CD4-positive, alpha-beta T cell treated with Interferon alpha-2 for 1 hour (primary cell): Measurements from ENCODE around the gene SPTSSA.
"Not testable (repeated sequence)": the region's sequence is repeated elsewhere in the genome, so short reads cannot be mapped to it uniquely, and the experiment has no call there.

Experiments used
- DNase-seq, 2 donors: peaks; one replicate each; pipeline ENCODE4 v3.0.0-alpha.2; 2020 to 2022

Gene SPTSSA

GRCh38 chr14:34426313-34427295, 35.4 kb downstream of the SPTSSA start:
- DNase-seq: no peak

DNA sequence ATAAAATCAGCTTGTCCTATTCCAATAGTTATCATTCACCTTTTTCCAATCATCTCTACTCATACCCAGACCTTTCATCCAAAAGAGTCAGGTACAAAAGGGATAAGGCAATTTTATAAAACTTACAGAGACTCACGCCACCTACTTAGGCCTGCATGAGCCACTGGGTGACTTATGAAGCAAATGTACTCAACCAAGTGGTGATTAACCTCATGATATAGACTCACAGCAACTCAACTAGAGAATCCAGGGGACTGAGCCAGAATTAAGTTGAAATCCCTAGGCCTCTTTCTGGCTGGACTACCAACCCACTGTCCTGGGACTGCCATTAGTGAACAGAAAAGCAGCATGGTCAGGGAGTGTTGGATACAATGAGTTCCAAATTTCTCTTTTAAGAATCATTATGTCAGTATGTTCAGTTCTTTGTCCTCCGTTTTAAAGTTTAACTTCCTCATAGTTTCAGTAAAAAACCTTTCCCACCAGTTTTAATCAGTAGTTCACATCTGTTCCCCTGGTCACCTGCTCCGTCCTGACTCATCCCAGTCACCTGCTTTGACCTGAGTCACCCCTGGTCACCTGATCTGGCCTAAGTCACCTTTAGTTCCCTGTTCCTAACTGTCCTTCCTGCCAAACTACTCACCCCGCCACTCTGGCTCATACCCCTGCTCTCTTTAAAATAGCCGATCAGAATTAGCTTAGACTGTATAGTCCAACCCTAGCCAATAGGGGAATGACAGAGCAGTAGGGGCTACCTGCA, 36.8 kb downstream of the SPTSSA start:
- DNase-seq: no peak

GRCh38 chr14:34424488-34424887, 37.6 kb downstream of the SPTSSA start:
- no peak for DNase-seq

- no peak for DNase-seq
These were observed 38.6 kb downstream of the SPTSSA start for GRCh38 chr14:34423445-34423844.

GRCh38 chr14:34420547-34421150, 41.4 kb downstream of the SPTSSA start:
- no peak for DNase-seq

GRCh38 chr14:34409721-34410120, 52.3 kb downstream of the SPTSSA start:
- no peak for DNase-seq

DNA sequence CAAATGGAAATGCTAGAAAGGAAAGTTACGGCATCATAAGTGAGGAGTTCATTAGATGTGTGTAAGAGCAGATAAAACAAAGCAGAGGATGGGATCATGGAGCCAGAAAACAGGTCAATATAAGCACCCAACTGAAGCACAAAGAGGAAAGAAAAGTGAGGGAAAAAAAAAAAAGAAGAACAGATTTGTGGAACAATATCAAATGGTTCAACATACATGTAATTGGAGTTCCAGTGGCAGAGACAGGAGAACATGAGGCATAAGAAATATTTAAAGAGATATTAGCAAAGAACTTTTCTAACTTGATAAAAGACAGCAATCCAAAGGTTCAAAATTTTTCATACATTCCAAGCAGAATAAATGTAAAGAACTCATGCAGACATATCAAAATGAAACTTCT, 54.1 kb downstream of the SPTSSA start:
- no peak for DNase-seq

DNA sequence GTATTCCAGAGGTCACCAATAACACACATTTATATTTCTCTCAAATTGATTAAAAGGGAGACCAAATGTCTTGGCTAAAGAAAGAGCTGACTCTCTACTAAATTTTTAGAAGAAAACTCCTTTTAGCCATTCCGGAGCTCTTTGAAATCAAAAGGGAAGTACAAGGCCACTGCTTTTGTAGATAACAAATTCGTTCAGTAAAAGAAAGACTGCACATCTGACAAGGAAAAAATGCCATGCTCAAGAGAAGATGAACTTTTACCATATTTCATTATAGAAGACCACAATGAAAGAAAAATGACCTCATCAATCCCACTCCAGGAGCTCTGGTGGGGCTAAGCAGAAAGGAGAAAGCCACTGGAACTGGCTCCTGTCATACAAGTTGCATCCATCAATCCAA, 57.6 kb downstream of the SPTSSA start:
- no peak for DNase-seq

- DNase-seq: no peak
These were observed 58.4 kb downstream of the SPTSSA start for GRCh38 chr14:34403646-34404045.

DNA sequence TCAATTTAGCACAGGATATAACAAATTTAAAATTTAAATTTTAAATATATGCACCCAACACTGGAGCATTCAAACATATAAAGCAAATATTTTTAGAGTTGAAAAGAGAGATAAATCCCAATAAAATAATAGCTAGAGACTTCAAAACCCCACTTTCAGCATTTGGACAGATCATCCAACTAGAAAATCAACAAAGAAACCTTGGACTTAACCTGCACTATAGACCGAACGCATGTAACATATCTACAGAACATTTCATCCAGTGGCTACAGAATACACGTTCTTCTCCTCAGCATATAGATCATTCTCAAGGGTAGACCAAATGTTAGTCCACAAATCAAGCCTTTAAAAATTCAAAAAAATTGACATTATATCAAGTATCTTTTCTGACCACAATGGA, 64.0 kb downstream of the SPTSSA start:
- DNase-seq: no peak

DNA sequence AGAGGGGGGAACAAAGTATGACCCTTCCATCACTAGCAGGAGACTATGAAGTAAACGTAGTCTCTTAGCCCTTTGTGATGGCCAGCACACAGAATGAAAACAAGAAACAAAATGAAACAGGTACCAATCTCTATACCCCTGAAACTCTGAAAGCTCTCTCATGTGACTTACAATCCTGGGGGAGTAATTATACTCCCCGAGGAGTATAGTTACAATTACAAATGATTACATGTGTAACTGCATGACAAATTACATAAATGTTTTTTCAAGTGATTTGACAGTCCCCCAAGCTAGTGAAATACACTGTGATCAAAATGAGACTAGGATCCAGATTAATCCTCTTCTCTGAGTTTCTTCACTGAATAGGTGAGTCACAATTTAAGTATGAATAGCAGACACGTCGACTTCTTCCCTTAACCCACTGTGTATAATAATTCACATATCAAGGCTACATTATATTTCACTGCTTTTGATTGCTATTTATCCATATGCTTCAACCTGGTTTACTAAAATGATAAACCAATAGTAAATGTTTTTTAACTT, 74.0 kb downstream of the SPTSSA start:
- no peak for DNase-seq

GRCh38 chr14:34386865-34387485, 75.1 kb downstream of the SPTSSA start:
- no peak for DNase-seq

- DNase-seq: not testable (repeated sequence)
These were observed 76.2 kb downstream of the SPTSSA start for GRCh38 chr14:34385881-34386280.

DNA sequence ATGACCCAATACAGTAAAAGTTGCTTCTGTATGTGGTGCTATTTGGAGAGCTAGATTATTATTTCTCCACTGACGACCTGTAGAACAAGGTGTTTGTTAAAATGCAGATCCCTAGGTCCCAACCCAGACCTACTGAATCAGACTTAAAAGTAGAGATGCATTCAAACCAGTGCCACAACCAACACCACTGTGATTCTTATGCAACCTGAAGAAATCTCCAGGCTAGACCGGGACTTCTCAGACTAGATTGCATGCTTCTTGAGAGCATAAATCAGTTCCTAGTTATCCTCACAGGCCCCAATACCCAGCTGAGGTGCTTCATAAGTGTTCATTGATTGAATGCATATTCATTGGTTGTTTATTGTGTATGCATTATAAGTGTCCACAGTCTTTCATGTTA, 78.2 kb downstream of the SPTSSA start:
- no peak for DNase-seq
